Skeletal muscle tissue (tissue), 4 donors: Measurements from ENCODE around the gene ADISSP. TPM values are rescaled to one million over a fixed set of nuclear protein-coding genes. Genes with fewer than 3 reads are reported as not detected.

ENCODE experiments used
- H3K27ac ChIP-seq: one replicate; pipeline ENCODE4 v1.7.0; 2013; ENCODE audit warnings: mild to moderate bottlenecking, low read depth, low read length, inconsistent platforms
- H3K27me3 ChIP-seq, 3 donors: one replicate each; pipeline ENCODE4 v1.7.0; 2013; ENCODE audit warnings: low read length in 3 of 3; ENCODE audit not compliant: control insufficient read depth in 3 of 3, insufficient read depth in 3 of 3
- H3K36me3 ChIP-seq, 3 donors: one replicate each; pipeline ENCODE4 v1.7.0; 2013; ENCODE audit warnings: low read length in 3 of 3; ENCODE audit not compliant: control insufficient read depth in 3 of 3, insufficient read depth in 3 of 3
- H3K4me1 ChIP-seq, 3 donors: one replicate each; pipeline ENCODE4 v1.7.0; 2013; ENCODE audit warnings: low read length in 3 of 3, mild to moderate bottlenecking in 3 of 3; ENCODE audit not compliant: control insufficient read depth in 3 of 3, insufficient read depth in 3 of 3
- H3K4me3 ChIP-seq, 3 donors: one replicate each; pipeline ENCODE4 v1.7.0; 2013; ENCODE audit warnings: low read length in 3 of 3
- H3K9ac ChIP-seq, 3 donors: one replicate each; pipeline ENCODE4 v1.7.0; 2013; ENCODE audit warnings: low read length in 3 of 3, mild to moderate bottlenecking in 3 of 3, moderate library complexity in 2 of 3, low read depth in 1 of 3
- H3K9me3 ChIP-seq, 3 donors: one replicate each; pipeline ENCODE4 v1.7.0; 2013; ENCODE audit warnings: low read length in 3 of 3; ENCODE audit not compliant: control insufficient read depth in 3 of 3
- total RNA-seq: library from RNA; depleted of rRNA; stranded (reverse); fragments of >200 nt; gene quantifications from one replicate; pipeline ENCODE4 v1.2.3, GENCODE V29; 2014
- donor health status: Osteomylitis.

The ADISSP gene
- total RNA-seq, 1 donor from 2014 or later, result 9.4 TPM

DNA sequence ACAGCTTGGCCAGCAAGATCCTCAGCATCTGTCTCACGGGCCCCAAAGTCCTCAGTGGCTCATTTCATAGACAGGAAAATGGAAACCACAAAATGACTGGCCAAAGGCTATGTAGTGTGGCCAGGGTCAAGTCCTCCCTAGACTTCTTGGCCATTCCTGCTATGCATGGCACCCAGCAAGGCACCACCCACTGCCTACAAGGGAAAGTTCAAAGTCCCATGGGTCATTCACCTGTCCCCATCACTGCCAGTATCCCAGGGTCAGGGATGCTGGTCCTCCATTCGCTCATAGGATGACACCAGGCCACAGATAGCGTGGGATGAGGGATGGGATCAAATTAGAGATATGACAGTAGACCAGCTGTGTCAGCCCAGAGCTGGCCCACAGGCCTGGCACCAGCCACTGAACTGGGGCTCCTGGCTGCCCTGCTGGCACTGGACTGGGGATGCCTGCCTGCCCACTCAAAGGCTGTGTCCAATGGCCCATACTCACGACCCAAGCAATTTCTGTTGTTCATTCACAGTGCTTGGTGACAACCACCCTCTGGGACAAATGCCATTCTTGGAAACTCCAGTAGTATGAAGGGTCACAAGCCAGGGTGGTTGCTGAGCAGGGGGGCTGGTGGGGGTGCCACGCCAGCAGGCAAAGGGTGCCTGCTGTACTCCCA, 11.6 kb downstream of the ADISSP start:
- Histone ChIP-seq H3K27ac (no peak overlapping the region), H3K36me3 (peaks cover 0 to 11% (median 4%) of the 10 kb centered on the region in 3 donors), H3K4me1 (peaks cover 0 to 20% (median 11%) of the 10 kb centered on the region in 3 donors), H3K9ac (no peak overlapping the region), H3K9me3 (no peaks in the 10 kb centered on the region), H3K4me3 (no peak overlapping the region), H3K27me3 (peaks cover 0 to 5% (median 3%) of the 10 kb centered on the region in 3 donors)

GRCh38 chr20:3755269-3755668, 12.3 kb downstream of the ADISSP start:
- H3K9ac ChIP-seq, result no peak overlapping the region
- peaks cover 3 to 11% (median 4%) of the 10 kb centered on the region in 3 donors for H3K27me3 ChIP-seq
- H3K27ac ChIP-seq, result no peak overlapping the region
- peaks cover 0 to 16% (median 4%) of the 10 kb centered on the region in 3 donors for H3K36me3 ChIP-seq
- H3K9me3 ChIP-seq, result no peaks in the 10 kb centered on the region
- H3K4me3 ChIP-seq, result no peak overlapping the region
- H3K4me1 ChIP-seq, result peaks cover 0 to 16% (median 11%) of the 10 kb centered on the region in 3 donors

DNA sequence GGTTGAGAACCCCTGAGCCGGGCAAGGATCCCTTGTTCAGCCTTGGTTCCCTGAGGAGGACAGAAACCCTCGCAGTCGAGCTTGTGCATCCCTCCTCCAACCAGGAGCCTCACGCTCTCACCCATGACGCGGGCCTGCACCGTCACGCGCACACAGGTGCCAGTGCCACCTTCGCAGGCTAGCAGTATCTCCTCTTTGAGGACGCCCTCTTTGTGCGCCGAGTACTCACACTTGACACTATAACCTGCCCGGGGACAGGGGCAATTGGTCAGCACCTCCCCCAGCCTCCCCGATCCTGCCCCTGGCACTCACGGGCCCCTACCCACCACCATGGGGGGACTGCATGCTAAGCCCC, 13.3 kb downstream of the ADISSP start:
- H3K4me1 ChIP-seq, result peaks cover 0 to 13% (median 11%) of the 10 kb centered on the region in 3 donors
- H3K9ac ChIP-seq, result no peak overlapping the region
- no peaks in the 10 kb centered on the region for H3K9me3 ChIP-seq
- H3K36me3 ChIP-seq, result peaks cover 0 to 16% (median 4%) of the 10 kb centered on the region in 3 donors
- H3K4me3 ChIP-seq, result no peak overlapping the region
- no peak overlapping the region for H3K27ac ChIP-seq
- peaks cover 8 to 19% (median 14%) of the 10 kb centered on the region in 3 donors for H3K27me3 ChIP-seq

- Histone ChIP-seq H3K36me3 (peaks cover 0 to 14% (median 2%) of the 10 kb centered on the region in 3 donors), H3K4me3 (no peak overlapping the region), H3K27me3 (peaks cover 12 to 25% (median 15%) of the 10 kb centered on the region in 3 donors), H3K27ac (no peak overlapping the region), H3K9me3 (no peaks in the 10 kb centered on the region), H3K9ac (no peak overlapping the region), H3K4me1 (peaks cover 0 to 13% (median 7%) of the 10 kb centered on the region in 3 donors)
These were observed 13.9 kb downstream of the ADISSP start for GRCh38 chr20:3753501-3754275.

DNA sequence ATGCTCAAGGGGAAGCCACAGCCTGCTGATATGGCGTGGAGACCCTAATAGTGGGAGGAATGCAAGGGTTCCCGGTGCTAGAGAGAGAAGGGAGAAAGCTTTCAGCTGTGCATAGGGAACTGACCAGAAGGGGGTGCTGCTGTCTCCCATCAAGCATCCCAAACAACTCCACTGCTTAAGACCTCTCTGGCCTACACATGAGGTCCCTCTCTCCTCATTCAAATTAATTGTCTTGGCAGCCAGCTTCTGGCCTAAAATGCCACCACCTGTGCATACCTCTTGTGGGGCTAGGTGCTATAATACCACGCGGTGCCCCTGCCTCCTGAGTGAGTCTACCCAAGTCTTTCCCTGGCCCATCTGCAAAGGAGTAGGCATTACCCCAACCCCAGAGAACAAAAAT, 14.5 kb downstream of the ADISSP start:
- Histone ChIP-seq H3K27me3 (peaks cover 13 to 29% (median 19%) of the 10 kb centered on the region in 3 donors), H3K27ac (no peak overlapping the region), H3K4me1 (peaks cover 0 to 13% (median 5%) of the 10 kb centered on the region in 3 donors), H3K4me3 (no peak overlapping the region), H3K9me3 (no peaks in the 10 kb centered on the region), H3K9ac (no peak overlapping the region), H3K36me3 (peaks cover 0 to 11% (median 5%) of the 10 kb centered on the region in 3 donors)

- no peaks in the 10 kb centered on the region for H3K9me3 ChIP-seq
- H3K4me1 ChIP-seq, result peaks cover 0 to 13% (median 5%) of the 10 kb centered on the region in 3 donors
- peaks cover 0 to 10% (median 7%) of the 10 kb centered on the region in 3 donors for H3K36me3 ChIP-seq
- peaks cover 13 to 32% (median 21%) of the 10 kb centered on the region in 3 donors for H3K27me3 ChIP-seq
- peak overlapping the region in 2 of 3 donors; percentile 23 to 54 for H3K4me3 ChIP-seq
- no peak overlapping the region for H3K27ac ChIP-seq
- H3K9ac ChIP-seq, result no peak overlapping the region
These were observed 15.2 kb downstream of the ADISSP start for GRCh38 chr20:3752386-3752759.

- no peaks in the 10 kb centered on the region for H3K9me3 ChIP-seq
- peak overlapping the region in 2 of 3 donors; percentile 23 to 54 for H3K4me3 ChIP-seq
- H3K9ac ChIP-seq, result no peak overlapping the region
- peaks cover 13 to 37% (median 25%) of the 10 kb centered on the region in 3 donors for H3K27me3 ChIP-seq
- peaks cover 0 to 13% (median 5%) of the 10 kb centered on the region in 3 donors for H3K4me1 ChIP-seq
- no peak overlapping the region for H3K27ac ChIP-seq
- H3K36me3 ChIP-seq, result peaks cover 0 to 14% (median 13%) of the 10 kb centered on the region in 3 donors
These were observed 15.7 kb downstream of the ADISSP start for GRCh38 chr20:3751675-3752385.

DNA sequence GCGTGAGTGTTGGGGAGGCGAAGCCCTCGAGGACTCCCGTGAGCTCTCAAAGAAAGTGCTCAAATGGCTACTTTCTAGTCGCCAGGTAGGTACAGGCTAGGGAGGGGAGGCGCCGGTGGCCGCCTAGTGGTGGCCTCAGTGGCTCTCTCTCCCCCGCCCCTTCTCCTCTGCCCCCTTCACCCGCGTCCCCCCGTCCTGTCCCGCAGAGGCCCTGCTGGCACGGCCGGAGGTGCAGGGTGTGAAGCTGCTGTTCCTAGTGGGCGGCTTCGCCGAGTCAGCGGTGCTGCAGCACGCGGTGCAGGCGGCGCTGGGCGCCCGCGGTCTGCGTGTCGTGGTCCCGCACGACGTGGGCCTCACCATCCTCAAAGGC, 16.3 kb downstream of the ADISSP start:
- peaks cover 13 to 37% (median 28%) of the 10 kb centered on the region in 3 donors for H3K27me3 ChIP-seq
- H3K4me1 ChIP-seq, result peaks cover 0 to 13% (median 5%) of the 10 kb centered on the region in 3 donors
- no peak overlapping the region for H3K4me3 ChIP-seq
- H3K9ac ChIP-seq, result no peak overlapping the region
- H3K9me3 ChIP-seq, result no peaks in the 10 kb centered on the region
- H3K27ac ChIP-seq, result no peak overlapping the region
- H3K36me3 ChIP-seq, result peaks cover 0 to 14% (median 13%) of the 10 kb centered on the region in 3 donors

- Histone ChIP-seq H3K9me3 (no peaks in the 10 kb centered on the region), H3K27me3 (peaks cover 17 to 37% (median 30%) of the 10 kb centered on the region in 3 donors), H3K27ac (no peak overlapping the region), H3K9ac (no peak overlapping the region), H3K36me3 (peaks cover 0 to 18% (median 12%) of the 10 kb centered on the region in 3 donors), H3K4me3 (no peak overlapping the region), H3K4me1 (peaks cover 0 to 13% (median 5%) of the 10 kb centered on the region in 3 donors)
These were observed 17.6 kb downstream of the ADISSP start for GRCh38 chr20:3749689-3750531.
